ENCODE data around the gene PLCD4.

PLCD4 gene

DNA sequence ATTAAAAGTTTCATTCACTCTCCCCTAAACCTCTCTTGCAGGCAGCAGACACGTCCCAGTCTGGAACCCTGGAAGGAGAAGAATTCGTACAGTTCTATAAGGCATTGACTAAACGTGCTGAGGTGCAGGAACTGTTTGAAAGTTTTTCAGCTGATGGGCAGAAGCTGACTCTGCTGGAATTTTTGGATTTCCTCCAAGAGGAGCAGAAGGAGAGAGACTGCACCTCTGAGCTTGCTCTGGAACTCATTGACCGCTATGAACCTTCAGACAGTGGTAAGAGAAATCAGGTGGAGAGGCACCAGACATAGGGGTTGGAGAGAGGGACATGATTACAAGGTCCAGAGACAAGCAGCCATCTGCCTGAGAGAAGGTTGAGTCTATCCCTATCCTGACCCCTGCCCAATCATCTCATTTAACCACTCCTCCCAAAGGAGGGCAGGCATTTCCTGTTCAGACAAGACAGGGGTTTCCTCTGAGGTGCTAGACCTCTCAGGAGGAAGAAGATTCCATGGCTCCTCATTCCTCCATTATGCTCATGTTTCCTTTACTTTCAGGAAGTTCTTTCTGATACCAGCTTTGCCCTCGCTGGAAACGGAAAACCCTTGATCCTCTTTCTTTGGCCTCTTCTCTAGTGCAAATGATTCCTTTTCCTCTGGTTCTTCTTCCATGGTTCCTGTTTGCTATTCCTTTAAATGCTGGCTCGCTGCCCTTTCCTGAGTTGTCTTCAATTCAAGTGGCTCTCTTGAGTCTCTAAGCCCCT lies 15.1 kb downstream of the PLCD4 start:
- no peak for DNase-seq

DNA sequence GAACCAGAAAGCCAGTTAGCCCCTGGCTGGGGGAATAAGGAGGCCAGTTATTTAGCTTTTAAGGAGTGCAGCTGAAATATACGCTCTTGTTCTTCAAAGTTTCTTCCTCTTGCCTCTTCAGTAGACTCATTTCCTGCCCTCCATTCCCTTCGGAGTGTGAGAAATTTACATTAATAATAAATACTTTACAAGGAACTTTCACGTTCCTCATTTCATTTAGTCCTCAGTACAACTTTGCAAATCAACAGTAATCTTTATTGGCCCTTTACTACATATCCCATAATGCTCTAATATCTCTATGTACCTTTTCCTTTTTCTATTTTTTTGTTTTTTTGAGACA lies 15.6 kb downstream of the PLCD4 start:
- no peak for DNase-seq

GRCh38 chr2:218626369-218626768 lies 18.7 kb downstream of the PLCD4 start:
- DNase-seq, result no peak

GRCh38 chr2:218627939-218628338 lies 20.2 kb downstream of the PLCD4 start:
- no peak for DNase-seq

GRCh38 chr2:218631837-218632236 lies 24.1 kb downstream of the PLCD4 start:
- DNase-seq, result no peak

DNA sequence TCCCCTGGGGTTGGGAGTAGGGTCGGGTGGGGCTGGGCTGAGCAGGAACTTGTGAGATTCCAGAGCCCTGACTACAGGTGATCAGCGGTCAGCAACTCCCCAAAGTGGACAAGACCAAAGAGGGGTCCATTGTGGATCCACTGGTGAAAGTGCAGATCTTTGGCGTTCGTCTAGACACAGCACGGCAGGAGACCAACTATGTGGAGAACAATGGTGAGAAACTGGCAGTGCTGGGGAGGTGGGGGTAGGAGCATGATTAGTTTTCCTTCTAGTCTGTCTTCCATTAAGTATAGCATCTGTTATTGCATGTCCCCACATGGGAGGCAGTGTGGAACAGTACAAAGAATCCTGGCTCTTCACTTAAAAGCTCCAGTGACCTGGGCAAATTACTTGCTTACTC lies 28.0 kb downstream of the PLCD4 start:
- no peak for DNase-seq

GRCh38 chr2:218638372-218638771 lies 30.7 kb downstream of the PLCD4 start:
- DNase-seq, result no peak

DNA sequence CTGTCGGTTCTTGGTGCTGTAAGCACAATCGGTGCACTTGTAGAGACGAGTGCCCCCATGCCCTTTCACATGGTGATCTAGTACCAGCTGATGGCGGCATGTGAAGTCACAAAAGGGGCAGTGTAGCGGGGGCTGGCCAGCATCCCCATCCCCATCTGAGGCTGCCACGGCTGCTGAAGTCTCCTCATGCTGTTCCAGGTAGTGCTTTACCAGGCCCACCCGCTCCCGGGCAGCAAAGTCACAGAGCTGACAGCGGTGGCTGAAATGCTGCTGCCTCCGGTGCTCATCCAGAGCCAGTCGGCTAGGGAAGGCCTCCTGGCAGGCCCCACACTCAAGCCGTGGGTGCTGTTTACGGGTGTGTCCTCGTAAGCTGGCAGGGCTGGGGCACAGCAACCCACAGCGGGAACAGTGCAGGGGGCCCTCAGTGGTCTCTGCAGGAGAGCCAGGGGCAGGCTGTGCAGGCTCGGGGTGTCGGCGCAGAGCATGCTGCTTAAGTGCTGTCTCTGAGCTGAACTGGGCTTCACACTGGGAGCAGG lies 34.5 kb downstream of the PLCD4 start:
- no peak for DNase-seq

GRCh38 chr2:218642786-218643185 lies 35.1 kb downstream of the PLCD4 start:
- DNase-seq, result no peak

GRCh38 chr2:218643751-218644310 lies 36.1 kb downstream of the PLCD4 start:
- DNase-seq, result no peak

DNA sequence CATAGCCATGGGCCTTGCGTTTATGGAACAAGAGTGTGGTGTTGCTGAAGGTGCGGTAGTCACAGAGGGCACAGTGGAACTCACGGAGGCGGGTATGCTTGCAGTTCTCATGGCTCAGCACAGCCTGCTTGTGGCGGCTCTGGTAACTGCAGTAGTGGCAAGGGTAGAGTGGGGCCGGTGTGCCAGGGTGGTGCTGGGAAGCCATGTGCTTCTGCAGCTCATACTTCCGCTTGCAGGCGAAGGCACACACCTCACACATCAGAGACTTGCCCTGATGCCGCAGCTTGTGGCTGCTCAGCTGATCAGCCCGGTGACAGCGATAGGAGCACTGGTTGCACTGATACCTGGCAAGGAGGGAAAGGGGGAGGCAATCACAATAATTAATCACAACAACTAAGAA lies 37.0 kb downstream of the PLCD4 start:
- DNase-seq, result no peak

DNA sequence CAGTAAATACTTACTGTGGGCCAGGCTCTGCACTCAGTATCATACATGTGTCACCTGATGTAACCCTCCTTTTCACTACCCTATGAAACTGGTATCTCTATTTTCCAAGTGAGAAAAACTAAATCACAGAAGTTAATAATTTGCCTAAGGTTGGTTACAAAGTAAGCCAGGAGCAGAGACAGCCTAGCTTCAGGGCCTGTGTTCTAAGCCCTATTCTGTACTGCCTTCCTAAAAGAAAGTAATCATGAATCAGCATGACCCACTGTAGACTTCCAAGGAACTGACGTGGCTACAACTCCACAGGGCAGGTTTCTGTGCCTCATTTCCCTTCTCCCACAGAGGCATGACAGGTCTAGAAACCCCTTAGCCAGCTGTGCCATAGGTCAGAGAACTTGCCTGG lies 37.4 kb downstream of the PLCD4 start:
- no peak for DNase-seq

DNA sequence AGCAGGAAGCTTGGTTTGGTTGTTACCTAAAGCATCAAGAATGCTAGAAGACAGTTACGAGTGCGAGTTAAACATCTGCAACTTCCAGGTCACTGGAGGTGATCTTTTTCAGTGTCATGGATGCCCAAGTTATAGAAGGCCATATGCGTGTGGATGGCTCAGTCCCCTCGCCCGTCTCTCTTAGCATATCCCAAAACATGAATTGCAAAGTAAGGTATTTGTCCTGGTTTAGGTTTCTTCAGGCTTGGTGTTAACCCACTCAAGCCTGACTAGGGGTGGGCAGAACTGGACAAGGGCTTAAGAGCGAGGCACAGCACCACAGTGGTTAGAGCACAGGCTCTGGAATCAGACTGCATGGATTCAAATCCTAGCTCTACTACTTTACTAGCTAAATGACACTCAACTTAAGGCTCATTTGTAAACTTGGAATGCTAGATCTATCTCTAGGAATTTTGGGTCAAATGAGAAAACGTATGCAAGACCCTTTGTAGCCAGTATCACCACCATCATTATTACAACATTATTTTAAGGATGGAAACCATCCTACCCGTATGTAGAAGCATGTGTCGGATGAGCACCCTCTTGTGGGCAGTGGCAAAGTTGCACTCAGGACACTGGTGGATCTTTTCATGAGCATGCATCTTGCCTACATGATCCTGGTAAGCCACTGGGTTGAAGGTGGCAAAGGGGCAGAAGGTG lies 40.5 kb downstream of the PLCD4 start:
- DNase-seq, result no peak

DNA sequence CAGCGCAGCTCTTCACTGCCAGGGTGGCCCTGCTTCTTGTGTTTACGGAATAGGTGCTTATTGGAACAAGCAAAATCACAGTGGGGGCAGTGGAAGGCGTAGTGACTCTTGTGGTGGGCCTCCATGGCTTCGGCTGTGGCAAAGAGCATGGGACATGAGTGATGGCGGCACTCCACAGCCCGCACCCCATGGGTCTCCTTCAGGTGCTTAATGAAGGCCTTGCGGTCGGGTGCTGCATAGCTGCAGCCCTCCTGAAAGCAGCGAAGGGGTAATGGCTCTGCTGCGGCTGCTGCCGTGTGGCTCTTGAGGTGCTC lies 41.0 kb downstream of the PLCD4 start:
- DNase-seq, result no peak

- DNase-seq, result no peak
Observed at GRCh38 chr2:218655751-218656150, 48.1 kb downstream of the PLCD4 start.

- DNase-seq, result no peak
Observed at GRCh38 chr2:218658671-218659257, 51.1 kb downstream of the PLCD4 start.

GRCh38 chr2:218659258-218659987 lies 51.7 kb downstream of the PLCD4 start, which contains the start of the genes BCS1L and ZNF142:
TSS of gene BCS1L (plus strand) at chr2:218659683. CDS start at chr2:218660988, 1,305 bp downstream.
TSS of gene ZNF142 (minus strand) at chr2:218659623. CDS start at chr2:218656429, 3,194 bp downstream.
- DNase-seq, result peak; percentile 67

DNA sequence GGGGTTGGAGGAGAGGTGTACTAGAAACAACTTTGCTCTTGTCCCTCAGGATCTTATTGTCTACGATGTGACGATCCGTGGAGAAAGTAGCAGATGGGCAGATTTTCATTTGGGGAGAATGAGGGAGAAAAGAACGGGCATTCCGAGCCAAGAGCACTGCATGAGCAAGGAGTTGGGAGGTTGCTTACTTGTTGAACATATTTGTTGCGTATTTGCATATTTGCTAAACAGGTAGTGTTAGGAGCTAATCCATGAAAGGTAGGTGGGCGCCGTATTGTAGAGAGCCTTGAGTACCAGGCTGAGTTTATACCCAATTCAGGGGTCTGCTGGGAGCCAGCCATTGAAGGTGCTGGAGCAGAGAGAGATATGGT lies 52.3 kb downstream of the PLCD4 start:
- DNase-seq, result no peak

GRCh38 chr2:218662377-218662776 lies 54.7 kb downstream of the PLCD4 start:
- DNase-seq, result no peak

DNA sequence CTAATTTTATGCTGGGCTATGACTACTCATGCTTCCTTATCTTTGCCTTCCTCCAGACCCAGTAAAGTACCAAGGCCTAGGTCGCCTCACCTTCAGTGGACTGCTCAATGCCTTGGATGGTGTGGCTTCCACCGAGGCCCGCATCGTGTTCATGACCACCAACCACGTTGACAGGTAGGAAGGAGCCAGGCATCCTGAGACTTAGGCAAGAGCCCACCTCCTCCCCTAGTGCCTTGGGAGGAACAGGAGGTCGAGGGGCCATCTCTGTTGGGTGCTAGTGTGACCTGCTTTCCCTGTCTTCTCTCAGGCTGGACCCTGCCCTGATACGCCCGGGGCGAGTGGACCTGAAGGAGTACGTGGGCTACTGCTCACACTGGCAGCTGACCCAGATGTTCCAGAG lies 55.1 kb downstream of the PLCD4 start:
- no peak for DNase-seq

GRCh38 chr2:218663901-218664300 lies 56.2 kb downstream of the PLCD4 start:
- DNase-seq, result no peak

DNA sequence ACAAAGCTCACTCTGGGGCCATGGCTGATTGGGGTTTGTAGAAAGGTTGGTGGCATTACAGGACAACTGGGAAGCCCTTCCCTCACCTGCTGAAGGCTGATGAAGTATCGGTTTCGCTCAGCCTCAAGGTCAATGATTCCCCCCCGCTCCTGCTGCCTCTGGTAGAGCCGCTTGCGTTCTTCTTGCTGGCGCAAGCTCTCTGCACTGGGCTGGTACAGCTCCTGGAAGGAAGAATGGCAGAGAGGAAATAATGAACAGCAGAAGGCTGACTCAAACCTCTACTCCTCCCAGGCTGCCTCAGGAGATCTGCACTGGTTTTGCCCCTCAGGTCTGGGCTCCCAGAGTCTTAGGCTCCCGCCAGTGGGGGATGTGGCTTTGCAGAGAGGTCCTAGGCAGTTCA lies 57.0 kb downstream of the PLCD4 start:
- DNase-seq, result no peak

GRCh38 chr2:218671097-218671653 lies 63.5 kb downstream of the PLCD4 start:
- no peak for DNase-seq

All from activated gamma-delta T cell (primary cell).